Measurements from ENCODE around the gene SIK2. TPM values are rescaled to one million over a fixed set of nuclear protein-coding genes. Genes with fewer than 3 reads are reported as not detected.

SIK2 gene
- total and polyA plus RNA-seq, 11 donors, result 4.1 to 45.8 (median 27.5) TPM

GRCh38 chr11:111724615-111725129 is 122.4 kb downstream of the SIK2 start:
- no peaks in the 10 kb centered on the region for H3K9me3 ChIP-seq
- H3K27ac ChIP-seq, result no peak overlapping the region
- intact Hi-C loops (cut with DNase I), result no loop called here
- no peak for DNase-seq
- H3K27me3 ChIP-seq, result no peaks in the 10 kb centered on the region
- peaks cover 0 to 23% (median 8%) of the 10 kb centered on the region in 12 donors for H3K4me1 ChIP-seq
- WGBS, 4 donors, result 92 to 94% (median 94%) methylated on average over 11 of the region's 11 CpGs
- TF ChIP-seq POLR2A (IDR thresholded peaks at IDR 0.05) (no peak), CTCF (IDR thresholded peaks at IDR 0.05) (no peak)
- H3K4me3 ChIP-seq, result no peak overlapping the region
- peaks cover 0 to 90% (median 81%) of the 10 kb centered on the region in 9 donors for H3K36me3 ChIP-seq
- no peak for ATAC-seq

GRCh38 chr11:111725621-111726020 is 123.4 kb downstream of the SIK2 start:
- intact Hi-C loops (cut with DNase I), result no loop called here
- H3K27me3 ChIP-seq, result no peaks in the 10 kb centered on the region
- TF ChIP-seq POLR2A (IDR thresholded peaks at IDR 0.05) (no peak), CTCF (IDR thresholded peaks at IDR 0.05) (no peak)
- H3K36me3 ChIP-seq, result peaks cover 0 to 81% (median 72%) of the 10 kb centered on the region in 9 donors
- ATAC-seq (no peak), DNase-seq (no peak)
- H3K9me3 ChIP-seq, result no peaks in the 10 kb centered on the region
- no peak overlapping the region for H3K4me3 ChIP-seq
- peaks cover 0 to 32% (median 18%) of the 10 kb centered on the region in 12 donors for H3K4me1 ChIP-seq
- 90 to 93% (median 93%) methylated on average over 10 of the region's 10 CpGs for WGBS, 4 donors
- no peak overlapping the region for H3K27ac ChIP-seq

GRCh38 chr11:111726301-111726713 is 124.1 kb downstream of the SIK2 start:
- ATAC-seq (no peak), DNase-seq (no peak)
- no peak overlapping the region for H3K4me3 ChIP-seq
- no peaks in the 10 kb centered on the region for H3K27me3 ChIP-seq
- TF ChIP-seq POLR2A (IDR thresholded peaks at IDR 0.05) (no peak), CTCF (IDR thresholded peaks at IDR 0.05) (no peak)
- no peaks in the 10 kb centered on the region for H3K9me3 ChIP-seq
- no peak overlapping the region for H3K27ac ChIP-seq
- peaks cover 0 to 36% (median 25%) of the 10 kb centered on the region in 12 donors for H3K4me1 ChIP-seq
- 89 to 96% (median 94%) methylated on average over 9 of the region's 9 CpGs for WGBS, 4 donors
- intact Hi-C loops (cut with DNase I), result no loop called here
- peaks cover 0 to 74% (median 65%) of the 10 kb centered on the region in 9 donors for H3K36me3 ChIP-seq

GRCh38 chr11:111727431-111727830 is 125.2 kb downstream of the SIK2 start:
- no peak for TF ChIP-seq POLR2A (IDR thresholded peaks at IDR 0.05)
- H3K27me3 ChIP-seq, result no peaks in the 10 kb centered on the region
- ATAC-seq (no peak), DNase-seq (no peak)
- H3K27ac ChIP-seq, result peak overlapping the region in 2 of 12 donors; percentile 15 to 41
- no peaks in the 10 kb centered on the region for H3K9me3 ChIP-seq
- intact Hi-C loops (cut with DNase I), result no loop called here
- peaks cover 0 to 62% (median 54%) of the 10 kb centered on the region in 9 donors for H3K36me3 ChIP-seq
- no peak overlapping the region for H3K4me3 ChIP-seq
- WGBS, 4 donors, result 78 to 89% (median 84%) methylated on average over 7 of the region's 7 CpGs
- H3K4me1 ChIP-seq, result peaks cover 0 to 47% (median 36%) of the 10 kb centered on the region in 12 donors
